Measurements from ENCODE around the gene SCUBE2. TPM values are rescaled to one million over a fixed set of nuclear protein-coding genes. Genes with fewer than 3 reads are reported as not detected.

The SCUBE2 gene
- total and polyA plus RNA-seq, 2 experiments from 2014 or later, result 1.3 to 3.5 TPM

GRCh38 chr11:9030601-9031000 lies 60.8 kb downstream of the SCUBE2 start:
- H3K4me2 ChIP-seq (ENCODE audit: unreplicated experiment), result no peak overlapping the region
- H3K9ac ChIP-seq, result no peak overlapping the region
- no peak overlapping the region for H2AFZ ChIP-seq
- H3K27me3 ChIP-seq (replicated peaks; ENCODE audit: insufficient read depth), result no peaks in the 10 kb centered on the region
- no peak for DNase-seq
- H3K79me2 ChIP-seq (ENCODE audit: insufficient read depth), result no peaks in the 10 kb centered on the region
- no peaks in the 10 kb centered on the region for H4K20me1 ChIP-seq (ENCODE audit: insufficient read depth)
- no peaks in the 10 kb centered on the region for H3K36me3 ChIP-seq (ENCODE audit: low read depth)
- H3F3A ChIP-seq (ENCODE audit: insufficient read depth), result no peaks in the 10 kb centered on the region
- H3K9me3 ChIP-seq (ENCODE audit: low read depth), result no peaks in the 10 kb centered on the region
- H3K27ac ChIP-seq, result no peak overlapping the region
- WGBS, 2 experiments (ENCODE audit: low coverage in 1 of 2, low lambda C conversion rate in 2 of 2, missing lambda C conversion rate in 2 of 2), result 68% methylated on average over 5 of the region's 5 CpGs
- no peaks in the 10 kb centered on the region for H3K4me1 ChIP-seq (ENCODE audit: insufficient read depth)
- TF ChIP-seq EZH2 (IDR thresholded peaks at IDR 0.05; ENCODE audit: insufficient read depth, poor library complexity, severe bottlenecking) (no peak), EZH2phosphoT487 (IDR thresholded peaks at IDR 0.05; ENCODE audit: insufficient read depth, low read depth) (no peak)
- in situ Hi-C loops (cut with MboI), result no loop called here
- H3K4me3 ChIP-seq, result no peak overlapping the region
- no peaks in the 10 kb centered on the region for H3K9me2 ChIP-seq (ENCODE audit: insufficient read depth)

- no peaks in the 10 kb centered on the region for H3K79me2 ChIP-seq (ENCODE audit: insufficient read depth)
- no peaks in the 10 kb centered on the region for H3K27me3 ChIP-seq (replicated peaks; ENCODE audit: insufficient read depth)
- H3K4me1 ChIP-seq (ENCODE audit: insufficient read depth), result no peaks in the 10 kb centered on the region
- H3K27ac ChIP-seq, result no peak overlapping the region
- in situ Hi-C loops (cut with MboI), result no loop called here
- no peaks in the 10 kb centered on the region for H3F3A ChIP-seq (ENCODE audit: insufficient read depth)
- H3K9me3 ChIP-seq (ENCODE audit: low read depth), result no peaks in the 10 kb centered on the region
- no peak overlapping the region for H3K4me3 ChIP-seq
- WGBS, 2 experiments (ENCODE audit: low coverage in 1 of 2, low lambda C conversion rate in 2 of 2, missing lambda C conversion rate in 2 of 2), result 86 to 90% methylated on average over 7 of the region's 7 CpGs
- no peaks in the 10 kb centered on the region for H3K9me2 ChIP-seq (ENCODE audit: insufficient read depth)
- no peak overlapping the region for H3K9ac ChIP-seq
- no peaks in the 10 kb centered on the region for H3K36me3 ChIP-seq (ENCODE audit: low read depth)
- H4K20me1 ChIP-seq (ENCODE audit: insufficient read depth), result no peaks in the 10 kb centered on the region
- H2AFZ ChIP-seq, result no peak overlapping the region
- TF ChIP-seq EZH2 (IDR thresholded peaks at IDR 0.05; ENCODE audit: insufficient read depth, poor library complexity, severe bottlenecking) (no peak), EZH2phosphoT487 (IDR thresholded peaks at IDR 0.05; ENCODE audit: insufficient read depth, low read depth) (no peak)
- H3K4me2 ChIP-seq (ENCODE audit: unreplicated experiment), result no peak overlapping the region
- DNase-seq, result no peak
Measured at GRCh38 chr11:9029422-9029821, 62.0 kb downstream of the SCUBE2 start.

GRCh38 chr11:9028581-9028980 lies 62.8 kb downstream of the SCUBE2 start:
- Histone ChIP-seq H4K20me1 (ENCODE audit: insufficient read depth) (no peaks in the 10 kb centered on the region), H3K27me3 (replicated peaks; ENCODE audit: insufficient read depth) (no peaks in the 10 kb centered on the region), H3K4me3 (no peak overlapping the region), H3K4me2 (ENCODE audit: unreplicated experiment) (no peak overlapping the region), H3K9me3 (ENCODE audit: low read depth) (no peaks in the 10 kb centered on the region), H3K9me2 (ENCODE audit: insufficient read depth) (no peaks in the 10 kb centered on the region), H3K36me3 (ENCODE audit: low read depth) (no peaks in the 10 kb centered on the region), H3K9ac (no peak overlapping the region), H3F3A (ENCODE audit: insufficient read depth) (no peaks in the 10 kb centered on the region), H2AFZ (no peak overlapping the region), H3K27ac (no peak overlapping the region), H3K4me1 (ENCODE audit: insufficient read depth) (no peaks in the 10 kb centered on the region), H3K79me2 (ENCODE audit: insufficient read depth) (no peaks in the 10 kb centered on the region)
- no peak for DNase-seq
- TF ChIP-seq EZH2phosphoT487 (IDR thresholded peaks at IDR 0.05; ENCODE audit: insufficient read depth, low read depth) (no peak), EZH2 (IDR thresholded peaks at IDR 0.05; ENCODE audit: insufficient read depth, poor library complexity, severe bottlenecking) (no peak)
- in situ Hi-C loops (cut with MboI), result no loop called here
- 80 to 96% methylated on average over 1 of the region's 1 CpG for WGBS, 2 experiments (ENCODE audit: low coverage in 1 of 2, low lambda C conversion rate in 2 of 2, missing lambda C conversion rate in 2 of 2)

- Histone ChIP-seq H3K9me3 (ENCODE audit: low read depth) (no peaks in the 10 kb centered on the region), H4K20me1 (ENCODE audit: insufficient read depth) (no peaks in the 10 kb centered on the region), H3K4me2 (ENCODE audit: unreplicated experiment) (no peak overlapping the region), H3K36me3 (ENCODE audit: low read depth) (no peaks in the 10 kb centered on the region), H2AFZ (no peak overlapping the region), H3K9ac (no peak overlapping the region), H3K79me2 (ENCODE audit: insufficient read depth) (no peaks in the 10 kb centered on the region), H3K4me1 (ENCODE audit: insufficient read depth) (no peaks in the 10 kb centered on the region), H3F3A (ENCODE audit: insufficient read depth) (no peaks in the 10 kb centered on the region), H3K9me2 (ENCODE audit: insufficient read depth) (no peaks in the 10 kb centered on the region), H3K27ac (no peak overlapping the region), H3K27me3 (replicated peaks; ENCODE audit: insufficient read depth) (no peaks in the 10 kb centered on the region), H3K4me3 (no peak overlapping the region)
- TF ChIP-seq EZH2phosphoT487 (IDR thresholded peaks at IDR 0.05; ENCODE audit: insufficient read depth, low read depth) (no peak), EZH2 (IDR thresholded peaks at IDR 0.05; ENCODE audit: insufficient read depth, poor library complexity, severe bottlenecking) (no peak)
- 43 to 55% methylated on average over 9 of the region's 9 CpGs for WGBS, 2 experiments (ENCODE audit: low coverage in 1 of 2, low lambda C conversion rate in 2 of 2, missing lambda C conversion rate in 2 of 2)
- DNase-seq, result no peak
- in situ Hi-C loops (cut with MboI), result no loop called here
Measured at GRCh38 chr11:9025101-9025850, 66.1 kb downstream of the SCUBE2 start.
